ENCODE measurements around the gene GALNT11.
A peak's percentile ranks its signal among the peaks of the same experiment; 100 is the strongest.
"Not testable (repeated sequence)": the region's sequence is repeated elsewhere in the genome, so short reads cannot be mapped to it uniquely, and the experiment has no call there.

The GALNT11 gene

DNA sequence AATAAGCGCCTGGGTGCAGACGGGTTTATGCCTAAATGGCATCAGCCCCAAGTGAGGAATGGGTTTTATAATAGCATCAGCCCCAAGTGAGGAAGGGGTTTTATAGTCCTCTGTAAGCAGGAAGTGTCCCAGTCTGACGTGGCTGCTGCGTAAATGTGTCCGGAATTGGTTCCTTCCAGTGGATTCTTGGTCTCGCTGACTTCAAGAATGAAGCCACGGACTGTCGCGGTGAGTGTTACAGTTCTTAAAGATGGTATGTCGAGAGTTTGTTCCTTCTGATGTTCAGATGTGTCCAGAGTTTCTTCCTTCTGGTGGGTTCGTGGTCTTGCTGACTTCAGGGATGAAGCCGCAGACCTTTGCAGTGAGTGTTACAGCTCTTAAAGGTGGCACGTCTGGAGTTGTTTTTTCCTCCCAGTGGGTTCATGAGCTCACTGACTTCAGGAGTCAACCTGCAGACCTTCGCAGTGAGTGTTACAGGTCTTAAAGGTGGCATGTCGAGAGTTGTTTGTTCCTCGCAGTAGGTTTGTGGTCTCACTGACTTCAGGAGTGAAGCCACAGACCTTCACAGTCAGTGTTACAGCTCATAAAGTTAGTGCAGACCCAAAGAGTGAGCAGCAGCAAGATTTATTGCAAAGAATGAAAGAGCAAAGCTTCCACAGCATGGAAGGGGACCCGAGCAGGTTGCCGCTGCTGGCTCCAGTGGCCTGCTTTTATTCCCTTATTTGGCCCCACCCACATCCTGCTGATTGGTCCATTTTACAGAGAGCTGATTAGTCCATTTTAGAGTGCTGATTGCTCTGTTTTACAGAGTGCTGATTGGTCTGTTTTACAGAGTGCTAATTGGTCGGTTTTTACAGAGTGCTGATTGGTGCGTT, 2.3 kb downstream of the GALNT11 start:
- DNase-seq (ENCODE audit: low spot score) = not testable (repeated sequence)

DNA sequence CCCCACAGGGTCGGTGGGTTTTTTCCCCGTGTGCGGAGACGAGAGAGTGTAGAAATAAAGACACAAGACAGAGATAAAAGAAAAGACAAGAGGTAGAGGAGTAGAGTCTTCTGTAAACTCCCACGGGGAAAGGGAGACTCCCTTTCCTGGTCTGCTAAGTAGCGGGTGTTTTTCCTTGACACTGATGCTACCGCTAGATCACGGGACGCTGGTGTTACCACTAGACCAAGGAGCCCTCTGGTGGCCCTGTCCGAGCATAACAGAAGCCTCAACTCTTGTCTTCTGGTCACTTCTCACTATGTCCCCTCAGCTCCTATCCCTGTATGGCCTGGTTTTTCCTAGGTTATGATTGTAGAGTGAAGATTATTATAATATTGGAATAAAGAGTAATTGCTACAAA, 4.6 kb downstream of the GALNT11 start:
- peak; percentile 10 for DNase-seq (ENCODE audit: low spot score)

DNA sequence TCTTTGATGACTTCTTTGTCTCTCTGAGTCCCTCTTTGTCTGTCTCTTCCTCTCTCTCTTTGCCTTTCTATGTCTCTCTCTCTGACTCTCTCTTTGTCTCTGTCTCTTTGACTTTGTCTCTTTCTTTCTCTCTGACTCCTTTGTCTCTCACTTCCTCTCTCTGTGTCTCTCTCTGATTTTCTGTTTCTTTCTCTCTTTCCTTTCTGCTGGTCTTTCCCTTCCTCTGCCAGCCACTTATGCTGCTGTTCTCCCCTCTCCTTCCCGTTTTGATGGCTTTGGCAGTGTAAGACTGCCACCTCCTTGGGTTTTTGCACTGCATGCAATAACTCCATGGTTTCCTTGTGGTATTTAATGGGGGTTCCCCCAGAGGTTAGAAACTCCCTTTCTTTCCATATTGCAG, 5.2 kb downstream of the GALNT11 start:
- not testable (repeated sequence) for DNase-seq (ENCODE audit: low spot score)

DNA sequence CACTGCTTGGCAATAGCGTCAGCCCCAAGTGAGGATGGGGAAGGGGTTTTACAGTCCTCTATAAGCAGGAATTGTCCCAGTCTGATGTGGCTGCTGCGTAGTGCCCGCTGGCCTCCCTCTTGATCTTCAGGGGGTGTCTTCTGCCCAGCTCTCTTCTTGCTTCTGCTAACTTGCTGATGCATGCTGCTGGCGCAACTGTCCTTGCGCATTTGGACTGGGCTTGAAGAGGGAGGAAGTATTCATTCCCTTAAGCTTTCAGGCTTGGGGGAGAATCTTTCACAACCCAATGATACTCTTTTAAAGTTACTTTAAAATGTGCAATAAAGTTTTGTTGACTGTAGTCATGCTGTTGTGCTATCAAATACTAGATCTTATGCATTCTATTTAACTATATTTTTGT, 10.3 kb downstream of the GALNT11 start:
- no peak for DNase-seq (ENCODE audit: low spot score)

DNA sequence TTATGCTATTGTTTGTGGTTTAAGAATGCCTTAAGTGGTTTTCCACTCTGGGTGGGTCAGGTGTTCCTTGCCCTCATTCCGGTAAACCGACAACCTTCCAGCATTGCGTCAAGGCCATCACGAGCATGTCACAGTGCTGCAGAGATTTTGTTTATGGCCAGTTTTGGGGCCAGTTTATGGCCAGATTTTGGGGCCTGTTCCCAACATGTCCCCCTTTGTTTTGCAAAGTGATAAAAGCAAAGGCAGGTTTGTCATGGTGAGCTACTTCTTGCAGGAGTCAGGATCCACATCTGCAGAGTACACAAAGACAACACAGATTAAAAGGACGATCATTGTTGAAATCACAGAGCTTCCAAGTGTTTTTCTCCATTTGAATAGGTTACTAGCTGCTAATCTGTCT, 12.9 kb downstream of the GALNT11 start:
- not testable (repeated sequence) for DNase-seq (ENCODE audit: low spot score)

DNA sequence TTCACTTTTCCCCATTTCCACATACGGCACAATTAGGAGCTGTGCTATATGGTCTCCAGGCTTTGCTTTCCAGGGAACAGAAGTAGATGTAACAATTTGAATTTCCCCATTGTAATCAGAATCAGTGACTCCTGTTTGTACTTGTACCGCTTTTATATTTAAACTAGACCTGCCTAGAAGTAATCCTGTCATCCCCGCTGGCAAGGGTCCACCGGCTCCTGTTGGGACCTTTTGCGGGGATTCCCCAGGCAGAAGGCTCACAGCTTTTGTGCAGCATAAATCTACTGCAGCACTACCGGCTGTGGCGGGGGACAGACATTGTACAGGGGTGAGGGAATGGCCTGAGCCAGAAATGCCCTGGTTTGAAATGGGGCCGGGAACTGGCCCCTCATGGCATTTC, 17.6 kb downstream of the GALNT11 start:
- DNase-seq (ENCODE audit: low spot score) = not testable (repeated sequence)

DNA sequence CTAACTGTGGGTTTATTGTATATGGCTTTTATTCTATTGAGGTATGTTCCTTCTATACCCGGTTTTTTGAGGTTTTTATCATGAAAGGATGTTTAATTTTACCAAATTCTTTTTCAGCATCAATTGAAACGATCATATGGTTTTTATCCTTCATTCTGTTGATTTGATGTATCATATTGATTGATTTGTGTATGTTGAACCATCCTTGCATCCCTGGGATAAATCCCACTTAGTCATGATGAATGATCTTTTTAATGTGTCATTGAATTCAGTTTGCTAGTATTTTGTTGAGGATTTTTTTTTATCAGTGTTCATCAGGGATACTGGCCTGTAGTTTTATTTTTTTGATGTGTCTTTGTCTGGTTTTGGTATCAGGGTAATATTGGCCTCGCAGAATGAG, 19.4 kb downstream of the GALNT11 start:
- not testable (repeated sequence) for DNase-seq (ENCODE audit: low spot score)

DNA sequence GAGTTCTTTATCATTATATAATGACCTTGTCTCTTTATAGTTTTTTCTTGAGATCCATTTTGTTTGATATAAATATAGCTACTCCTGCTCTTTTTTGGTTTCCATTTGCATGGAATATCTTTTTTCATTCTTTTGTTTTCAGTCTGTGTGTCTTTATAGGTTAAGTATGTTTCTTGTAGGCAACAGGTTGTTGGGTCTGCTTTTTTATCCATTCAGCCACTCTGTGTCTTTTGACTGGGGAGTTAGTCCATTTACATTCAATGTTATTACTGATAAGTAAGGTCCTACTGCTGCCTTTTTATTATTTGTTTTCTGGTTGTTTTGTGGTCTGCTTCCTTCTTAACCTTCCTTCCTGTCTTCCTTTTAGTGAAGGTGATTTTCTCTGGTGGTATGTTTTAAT, 21.1 kb downstream of the GALNT11 start:
- no peak for DNase-seq (ENCODE audit: low spot score)

DNA sequence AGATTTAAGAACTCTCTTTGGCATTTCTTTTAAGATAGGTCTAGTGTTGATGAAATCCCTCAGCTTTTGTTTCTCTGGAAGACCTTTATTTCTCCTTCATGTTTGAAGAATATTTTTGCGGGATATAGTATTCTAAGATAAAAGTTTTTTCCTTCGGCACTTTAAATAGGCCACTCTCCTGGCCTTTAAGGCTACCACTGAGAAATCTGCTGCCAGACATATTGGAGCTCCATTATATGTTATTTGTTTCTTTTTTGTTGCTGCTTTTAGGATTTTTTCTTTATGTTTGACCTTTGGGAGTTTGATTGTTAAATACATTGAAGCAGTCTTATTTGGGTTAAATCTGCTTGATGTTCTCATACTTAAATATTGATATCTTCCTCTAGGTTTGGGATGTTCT, 22.6 kb downstream of the GALNT11 start:
- DNase-seq (ENCODE audit: low spot score) = no peak

DNA sequence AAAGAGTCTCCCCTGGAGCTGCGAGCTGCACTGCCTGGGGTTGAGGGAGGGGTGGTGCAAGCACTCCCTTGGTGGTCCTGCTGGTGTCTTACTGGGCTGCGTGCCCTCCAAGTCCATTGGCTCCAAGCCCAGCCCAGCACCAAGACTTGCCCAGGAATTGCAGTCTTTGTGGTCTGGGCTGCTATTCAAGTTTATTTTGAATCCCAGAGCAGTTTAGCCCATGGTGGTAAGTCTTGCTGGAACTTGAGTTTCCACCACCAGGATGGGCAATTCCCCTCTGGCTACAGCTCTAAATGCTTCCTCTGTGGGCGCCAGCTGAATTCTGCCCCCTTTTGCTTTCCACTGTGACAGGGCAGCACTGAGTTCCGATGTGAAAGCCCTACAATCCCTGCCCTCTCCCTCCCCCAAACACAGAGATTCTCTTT, 25.1 kb downstream of the GALNT11 start:
- DNase-seq (ENCODE audit: low spot score) = peak; percentile 56

DNA sequence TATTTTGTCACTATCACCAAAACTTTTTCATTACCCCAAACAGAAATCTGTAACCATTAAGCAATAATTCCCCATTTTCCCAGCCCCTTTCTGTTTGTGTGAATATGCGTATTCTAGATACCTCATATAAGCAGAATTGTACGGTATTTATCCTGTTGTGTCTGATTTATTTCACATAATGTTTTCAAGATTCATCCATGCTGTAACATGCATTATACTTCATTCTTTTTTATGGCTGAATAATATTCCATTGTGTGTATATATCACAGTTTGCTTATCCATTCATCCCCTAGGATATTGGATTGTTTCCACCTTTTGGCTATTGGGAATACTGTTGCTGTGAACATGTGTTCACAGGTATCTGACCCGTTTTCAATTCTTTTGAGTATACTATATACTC, 26.5 kb downstream of the GALNT11 start:
- DNase-seq (ENCODE audit: low spot score) = no peak

DNA sequence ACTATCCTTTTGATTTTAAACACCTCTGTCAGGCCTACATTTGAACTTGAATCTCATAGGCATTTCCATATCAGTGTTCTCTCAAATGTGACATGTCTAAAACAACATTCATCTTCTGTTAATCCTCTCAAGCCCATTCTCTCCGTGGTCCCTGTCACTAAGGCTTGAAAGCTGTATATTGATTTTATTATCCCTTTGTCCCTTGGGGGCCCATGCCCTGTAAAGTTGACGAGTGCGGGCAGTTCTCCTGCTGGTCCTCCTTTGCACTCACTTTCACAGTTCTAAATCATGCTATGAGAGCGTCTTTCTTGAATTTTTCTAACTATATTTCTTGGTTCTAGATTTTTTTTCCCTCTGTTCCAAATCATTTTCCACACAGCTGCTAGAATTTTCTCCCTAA, 27.3 kb downstream of the GALNT11 start:
- DNase-seq (ENCODE audit: low spot score) = no peak

DNA sequence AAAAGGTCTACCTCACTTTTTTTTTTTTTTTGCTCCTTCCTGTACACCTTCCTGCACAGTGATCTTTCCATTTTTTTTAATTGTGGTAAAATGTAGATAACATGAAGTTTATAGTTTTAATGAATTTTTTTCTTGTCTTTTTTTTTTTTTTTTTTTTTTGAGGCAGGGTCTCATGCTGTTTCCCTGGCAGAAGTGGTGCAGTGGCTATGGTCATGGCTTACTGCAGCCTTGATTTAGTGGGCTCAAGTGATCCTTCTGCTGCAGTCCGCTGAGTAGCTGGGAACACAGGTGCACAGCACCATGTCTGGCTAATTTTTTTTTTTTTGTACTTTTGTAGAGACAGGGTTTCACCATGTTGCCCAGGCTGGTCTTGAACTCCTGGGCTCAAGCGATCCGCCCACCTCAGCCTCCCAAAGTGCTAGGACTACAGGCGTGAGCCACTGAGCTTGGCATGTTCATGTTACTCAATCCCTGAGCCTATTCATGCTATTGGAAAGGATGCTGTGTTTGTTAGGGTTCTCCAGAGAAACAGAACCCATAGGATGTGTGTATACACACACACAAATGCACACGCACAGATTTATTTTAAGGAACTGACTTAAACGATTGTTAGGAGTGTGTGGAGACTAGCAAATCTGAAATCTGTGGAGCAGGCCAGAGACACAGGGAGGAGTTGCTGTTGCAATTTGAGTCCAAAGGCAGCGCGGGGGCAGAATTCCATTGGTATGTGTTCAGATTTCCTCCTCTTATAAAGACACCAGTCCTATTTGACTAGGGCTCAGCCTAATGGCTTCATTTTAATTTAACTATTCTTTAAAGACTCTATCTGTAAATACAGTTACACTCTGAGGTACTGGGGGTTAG, 29.1 kb downstream of the GALNT11 start:
- DNase-seq (ENCODE audit: low spot score) = no peak

DNA sequence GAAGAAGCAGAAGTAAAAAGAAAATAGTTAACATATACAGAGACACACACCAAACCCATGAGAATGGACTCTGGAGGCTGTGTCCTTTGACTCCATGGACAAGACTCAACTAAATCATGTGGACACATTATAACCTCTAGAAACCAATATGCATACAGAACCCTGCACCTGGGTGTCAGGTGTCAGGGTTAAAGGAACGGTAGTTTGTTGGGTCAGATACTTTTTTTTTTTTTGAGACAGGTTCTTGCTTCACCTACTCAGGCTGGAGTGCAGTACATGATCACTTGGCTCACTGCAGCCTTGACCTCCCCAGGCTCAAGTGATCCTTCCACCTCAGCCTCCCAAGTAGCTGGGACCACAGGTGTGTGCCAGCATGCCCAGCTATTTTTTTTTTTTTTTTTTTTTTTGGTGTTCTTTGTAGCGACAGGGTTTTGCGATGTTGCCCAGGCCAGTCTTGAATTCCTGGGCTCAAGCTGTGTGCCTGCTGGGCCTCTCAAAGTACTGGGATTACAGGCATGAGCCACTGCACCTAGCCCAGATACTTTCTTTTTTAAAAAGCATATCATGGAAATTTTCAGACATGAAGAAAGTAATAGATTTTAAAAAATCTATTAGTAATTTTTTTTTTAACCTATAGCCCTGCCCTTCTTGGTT, 31.3 kb downstream of the GALNT11 start:
- no peak for DNase-seq (ENCODE audit: low spot score)

DNA sequence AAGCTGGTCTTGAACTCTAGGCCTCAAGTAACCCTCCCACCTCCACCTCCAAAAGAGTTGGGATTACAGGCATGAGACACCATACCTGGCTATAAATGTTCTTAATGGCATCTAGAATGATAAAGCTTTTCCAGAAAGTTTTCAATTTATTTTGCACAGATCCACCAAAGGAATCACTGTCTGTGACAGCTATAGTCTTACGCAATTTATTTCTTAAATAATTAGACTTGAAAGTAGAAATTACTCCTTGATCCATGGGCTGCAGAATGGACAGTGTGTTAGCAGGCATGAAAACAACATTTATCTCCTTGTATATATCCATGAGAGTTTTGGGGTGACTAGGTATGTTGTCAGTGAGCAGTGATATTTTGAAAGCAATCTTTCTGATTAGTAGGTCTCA, 33.8 kb downstream of the GALNT11 start:
- no peak for DNase-seq (ENCODE audit: low spot score)

DNA sequence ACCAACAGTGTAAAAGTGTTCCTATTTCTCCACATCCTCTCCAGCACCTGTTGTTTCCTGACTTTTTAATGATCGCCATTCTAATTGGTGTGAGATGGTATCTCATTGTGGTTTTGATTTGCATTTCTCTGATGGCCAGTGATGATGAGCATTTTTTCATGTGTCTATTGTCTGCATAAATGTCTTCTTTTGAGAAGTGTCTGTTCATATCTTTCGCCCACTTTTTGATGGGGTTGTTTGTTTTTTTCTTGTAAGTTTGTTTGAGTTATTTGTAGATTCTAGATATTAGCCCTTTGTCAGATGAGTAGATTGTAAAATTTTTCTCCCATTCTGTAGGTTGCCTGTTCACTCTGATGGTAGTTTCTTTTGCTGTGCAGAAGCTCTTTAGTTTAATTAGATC, 35.6 kb downstream of the GALNT11 start:
- DNase-seq (ENCODE audit: low spot score) = not testable (repeated sequence)

DNA sequence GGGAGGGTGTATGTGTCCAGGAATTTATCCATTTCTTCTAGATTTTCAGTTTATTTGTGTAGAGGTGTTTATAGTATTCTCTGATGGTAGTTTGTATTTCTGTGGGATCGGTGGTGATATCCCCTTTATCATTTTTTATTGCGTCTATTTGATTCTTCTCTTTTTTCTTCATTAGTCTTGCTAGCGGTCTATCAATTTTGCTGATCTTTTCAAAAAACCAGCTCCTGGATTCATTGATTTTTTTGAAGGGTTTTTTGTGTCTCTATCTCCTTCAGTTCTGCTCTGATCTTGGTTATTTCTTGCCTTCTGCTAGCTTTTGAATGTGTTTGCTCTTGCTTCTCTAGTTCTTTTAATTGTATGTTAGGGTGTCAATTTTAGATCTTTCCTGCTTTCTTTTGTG, 37.7 kb downstream of the GALNT11 start:
- DNase-seq (ENCODE audit: low spot score) = not testable (repeated sequence)

DNA sequence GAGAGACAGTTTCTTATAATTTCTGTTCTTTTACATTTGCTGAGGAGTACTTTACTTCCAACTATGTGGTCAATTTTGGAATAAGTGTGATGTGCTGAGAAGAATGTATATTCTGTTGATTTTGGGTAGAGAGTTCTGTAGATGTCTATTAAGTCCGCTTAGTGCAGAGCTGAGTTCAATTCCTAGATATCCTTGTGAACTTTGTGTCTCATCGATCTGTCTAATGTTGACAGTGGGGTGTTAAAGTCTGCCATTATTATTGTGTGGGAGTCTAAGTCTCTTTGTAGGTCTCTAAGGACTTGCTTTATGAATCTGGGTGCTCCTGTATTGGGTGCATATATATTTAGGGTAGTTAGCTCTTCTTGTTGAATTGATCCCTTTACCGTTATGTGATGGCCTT, 38.3 kb downstream of the GALNT11 start:
- not testable (repeated sequence) for DNase-seq (ENCODE audit: low spot score)

DNA sequence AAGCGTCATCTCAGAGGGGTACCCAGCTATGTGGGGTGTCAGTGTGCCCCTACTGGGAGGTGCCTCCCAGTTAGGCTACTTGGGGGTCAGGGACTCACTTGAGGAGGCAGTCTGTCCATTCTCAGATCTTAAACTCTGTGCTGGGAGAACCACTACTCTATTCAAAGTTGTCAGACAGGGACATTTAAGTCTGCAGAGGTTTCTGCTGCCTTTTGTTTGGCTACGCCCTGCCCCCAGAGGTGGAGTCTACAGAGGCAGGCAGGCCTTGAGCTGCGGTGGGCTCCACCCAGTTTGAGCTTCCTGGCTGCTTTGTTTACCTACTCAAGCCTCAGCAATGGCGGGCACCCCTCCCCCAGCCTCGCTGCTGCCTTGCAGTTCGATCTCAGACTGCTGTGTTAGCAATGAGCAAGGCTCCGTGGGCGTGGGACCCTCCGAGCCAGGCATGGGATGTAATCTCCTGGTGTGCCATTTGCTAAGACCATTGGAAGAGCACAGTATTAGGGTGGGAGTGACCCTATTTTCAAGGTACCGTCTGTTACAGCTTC, 40.4 kb downstream of the GALNT11 start:
- DNase-seq (ENCODE audit: low spot score) = not testable (repeated sequence)

DNA sequence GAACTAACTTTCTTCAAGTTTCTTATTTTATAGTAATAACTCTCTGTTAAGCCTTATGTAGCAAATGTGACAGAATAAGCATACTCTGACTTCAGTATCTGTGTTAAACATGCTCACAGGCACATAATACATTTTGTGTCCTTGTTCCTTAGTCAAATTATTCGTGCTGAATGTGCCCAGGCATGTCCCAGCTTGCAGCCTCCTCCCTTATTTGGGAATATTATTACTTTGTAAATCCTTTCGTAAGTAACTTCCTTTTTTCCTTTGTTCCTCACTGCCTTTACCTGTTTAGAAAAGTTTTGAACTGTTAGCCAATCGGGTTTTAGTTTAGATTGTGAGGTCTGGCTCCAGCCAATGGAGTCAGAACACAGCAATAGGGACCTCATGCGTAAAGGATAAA, 46.9 kb downstream of the GALNT11 start:
- DNase-seq (ENCODE audit: low spot score) = no peak

DNA sequence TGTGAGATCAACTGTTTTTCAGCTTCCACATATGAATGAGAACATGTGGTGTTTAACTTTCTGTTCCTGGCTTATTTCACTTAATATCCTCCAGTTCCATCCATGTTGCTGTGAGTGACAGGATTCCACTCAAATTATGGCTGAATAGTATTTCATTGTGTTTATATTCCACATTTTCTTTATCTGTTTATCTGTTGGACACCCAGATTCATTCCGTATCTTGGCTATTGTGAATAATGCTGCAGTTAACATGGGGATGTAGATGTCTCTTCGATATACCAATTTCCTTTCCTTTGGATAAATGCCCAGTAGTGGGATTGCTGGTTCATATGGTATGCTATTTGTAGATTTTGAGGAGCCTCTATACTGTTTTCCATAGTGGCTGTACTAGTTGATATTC, 47.9 kb downstream of the GALNT11 start:
- no peak for DNase-seq (ENCODE audit: low spot score)

DNA sequence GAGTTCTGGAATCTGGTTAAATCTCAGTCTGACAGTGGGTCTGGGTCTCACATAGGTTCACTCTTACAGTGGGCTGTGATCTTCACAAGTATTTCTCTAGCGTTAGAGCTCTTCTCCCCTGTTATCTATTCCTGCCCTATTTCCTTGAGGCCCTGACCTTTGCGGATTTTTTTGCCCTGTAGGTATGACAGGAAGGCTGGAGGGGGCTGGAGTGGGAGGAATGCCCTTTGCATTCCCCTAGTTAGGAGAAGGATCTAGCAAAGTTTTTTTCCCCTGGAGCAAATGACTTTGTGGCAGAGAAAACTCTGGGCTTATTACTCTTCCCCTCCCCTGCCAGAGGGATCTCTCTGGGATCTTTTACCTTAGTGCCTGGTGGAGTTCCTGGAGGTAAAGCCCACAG, 49.2 kb downstream of the GALNT11 start:
- no peak for DNase-seq (ENCODE audit: low spot score)
